ENCODE data around the gene SPN. TPM values are rescaled to one million over a fixed set of nuclear protein-coding genes. Genes with fewer than 3 reads are reported as not detected.

Gene SPN
- total RNA-seq, 1 experiment from 2014 or later: not detected

DNA sequence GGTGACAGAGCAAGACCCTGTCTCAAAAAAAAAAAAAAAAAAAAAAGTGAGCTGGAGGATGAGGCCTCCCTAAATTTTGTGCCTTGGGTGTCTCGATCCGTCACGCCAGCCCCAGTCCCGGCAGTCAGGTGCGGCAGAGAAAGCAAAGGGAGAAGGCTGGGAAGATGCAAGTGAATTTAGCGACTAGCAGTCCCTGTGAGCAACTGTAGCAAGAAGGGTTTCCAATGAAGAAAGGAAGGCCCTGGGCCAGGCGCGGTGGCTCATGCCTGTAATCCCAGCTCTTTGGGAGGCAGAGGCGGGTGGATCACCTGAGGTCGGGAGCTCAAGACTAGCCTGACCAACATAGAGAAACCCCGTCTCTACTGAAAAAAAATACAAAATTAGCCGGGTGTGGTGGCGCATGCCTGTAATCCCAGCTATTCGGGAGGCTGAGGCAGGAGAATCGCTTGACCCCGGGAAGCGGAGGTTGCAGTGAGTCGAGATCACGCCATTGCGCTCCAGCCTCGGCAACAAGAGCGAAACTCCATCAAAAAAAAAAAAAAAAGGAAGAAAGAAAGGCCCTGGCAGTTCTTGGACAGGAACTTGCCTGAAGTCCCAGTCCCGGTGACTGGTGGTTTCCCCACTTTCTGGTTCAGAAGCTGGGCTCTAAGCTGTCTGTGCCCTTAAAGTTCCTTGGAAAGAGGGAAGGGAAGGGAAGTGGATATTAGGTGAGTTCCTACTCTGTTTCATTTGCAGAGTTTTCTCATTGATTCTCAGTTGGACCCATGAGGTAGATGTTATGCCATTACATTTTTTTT is 14.1 kb downstream of the SPN start:
- ChIA-PET CTCF (interaction anchor here (0.7 kb wide), 1 partner anchor 510 kb away, joined by 18 read pairs; no protein-coding TSS in a partner anchor), POLR2A (ENCODE audit: unreplicated experiment) (no interaction called here)
- H3K4me2 ChIP-seq (ENCODE audit: low read length): no peak overlapping the region
- intact Hi-C loops (cut with micrococcal nuclease): no loop called here
- H4K20me1 ChIP-seq (ENCODE audit: low read length): no peaks in the 10 kb centered on the region
- no peaks in the 10 kb centered on the region for H3K79me2 ChIP-seq (ENCODE audit: low read length)
- H3F3A ChIP-seq (ENCODE audit: low read length, unreplicated experiment): no peaks in the 10 kb centered on the region
- no peak overlapping the region for H3K9ac ChIP-seq (ENCODE audit: low read length)
- H3K27me3 ChIP-seq (ENCODE audit: low read length): no peaks in the 10 kb centered on the region
- DNase-seq (no peak), ATAC-seq (no peak)
- no peak for TF ChIP-seq EZH2phosphoT487 (IDR thresholded peaks at IDR 0.05; ENCODE audit: borderline replicate concordance, low read length)
- TF ChIP-seq, protein P1, sequence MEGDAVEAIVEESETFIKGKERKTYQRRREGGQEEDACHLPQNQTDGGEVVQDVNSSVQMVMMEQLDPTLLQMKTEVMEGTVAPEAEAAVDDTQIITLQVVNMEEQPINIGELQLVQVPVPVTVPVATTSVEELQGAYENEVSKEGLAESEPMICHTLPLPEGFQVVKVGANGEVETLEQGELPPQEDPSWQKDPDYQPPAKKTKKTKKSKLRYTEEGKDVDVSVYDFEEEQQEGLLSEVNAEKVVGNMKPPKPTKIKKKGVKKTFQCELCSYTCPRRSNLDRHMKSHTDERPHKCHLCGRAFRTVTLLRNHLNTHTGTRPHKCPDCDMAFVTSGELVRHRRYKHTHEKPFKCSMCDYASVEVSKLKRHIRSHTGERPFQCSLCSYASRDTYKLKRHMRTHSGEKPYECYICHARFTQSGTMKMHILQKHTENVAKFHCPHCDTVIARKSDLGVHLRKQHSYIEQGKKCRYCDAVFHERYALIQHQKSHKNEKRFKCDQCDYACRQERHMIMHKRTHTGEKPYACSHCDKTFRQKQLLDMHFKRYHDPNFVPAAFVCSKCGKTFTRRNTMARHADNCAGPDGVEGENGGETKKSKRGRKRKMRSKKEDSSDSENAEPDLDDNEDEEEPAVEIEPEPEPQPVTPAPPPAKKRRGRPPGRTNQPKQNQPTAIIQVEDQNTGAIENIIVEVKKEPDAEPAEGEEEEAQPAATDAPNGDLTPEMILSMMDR (conservative IDR thresholded peaks at IDR 0.05; ENCODE audit: low read depth, low read length): no peak
- no peak for TF ChIP-seq EZH2 (IDR thresholded peaks at IDR 0.05; ENCODE audit: low read length, unreplicated experiment)
- no peak overlapping the region for H3K4me3 ChIP-seq (ENCODE audit: low read length)
- no peaks in the 10 kb centered on the region for H3K9me3 ChIP-seq (ENCODE audit: low read length)
- H2AFZ ChIP-seq (ENCODE audit: low read length): no peak overlapping the region
- H3K9me2 ChIP-seq (replicated peaks; ENCODE audit: low read length): no peaks in the 10 kb centered on the region
- H3K4me1 ChIP-seq (ENCODE audit: insufficient read depth, low read length): no peaks in the 10 kb centered on the region; the same call in 1 of the 2 replicates
- no TSS peak for BruUV-seq (replicated peaks)
- no peaks in the 10 kb centered on the region for H3K36me3 ChIP-seq (ENCODE audit: low read depth, low read length)
- no peak overlapping the region for H3K27ac ChIP-seq (ENCODE audit: low read length)

DNA sequence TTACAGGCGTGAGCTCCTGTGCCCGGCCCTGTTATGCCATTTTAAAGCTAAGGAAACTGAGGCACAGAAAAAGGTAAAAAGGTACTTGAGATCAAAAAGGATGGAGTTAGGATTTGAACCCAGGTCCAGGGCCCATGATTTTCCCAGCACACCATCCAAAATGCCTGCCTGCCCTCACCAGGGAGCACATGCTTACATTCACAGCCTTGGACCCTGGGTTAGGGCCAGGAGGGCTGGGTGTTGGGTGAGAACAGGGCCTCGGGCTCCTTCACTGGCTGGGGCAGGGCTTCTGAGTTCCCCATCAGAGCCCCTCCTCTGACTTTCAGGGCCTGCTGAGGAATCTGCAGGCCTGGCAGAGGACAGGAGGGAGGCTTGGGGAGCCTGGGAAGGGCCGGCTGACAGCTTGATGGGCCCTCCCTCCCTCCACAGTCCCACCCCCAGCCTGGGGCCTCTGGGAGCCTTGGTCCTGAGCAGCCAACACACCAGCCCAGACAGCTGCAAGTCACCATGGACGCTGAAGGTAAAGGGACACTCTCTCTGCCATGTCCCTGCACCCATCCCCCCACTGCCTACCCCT is 15.7 kb downstream of the SPN start, which contains the start of gene QPRT:
Gene QPRT, plus strand, starts transcription at position 490 of the 577 bp plus-strand sequence. Its CDS starts 18 bp downstream, at position 508.
- ChIA-PET POLR2A (ENCODE audit: unreplicated experiment) (interaction anchor here (0.6 kb wide), 1 partner anchor 39 kb away, joined by 6 read pairs; no protein-coding TSS in a partner anchor), CTCF (no interaction called here)
- Histone ChIP-seq H3K27ac (ENCODE audit: low read length) (no peak within 1 kb of the TSS), H2AFZ (ENCODE audit: low read length) (no peak within 1 kb of the TSS), H3K36me3 (ENCODE audit: low read depth, low read length) (no peaks in the 10 kb centered on the region), H3K27me3 (ENCODE audit: low read length) (no peaks in the 10 kb centered on the region), H3K9ac (ENCODE audit: low read length) (no peak within 1 kb of the TSS), H3K9me2 (replicated peaks; ENCODE audit: low read length) (no peaks in the 10 kb centered on the region), H4K20me1 (ENCODE audit: low read length) (no peaks in the 10 kb centered on the region), H3F3A (ENCODE audit: low read length, unreplicated experiment) (no peaks in the 10 kb centered on the region), H3K79me2 (ENCODE audit: low read length) (no peaks in the 10 kb centered on the region), H3K4me3 (ENCODE audit: low read length) (no peak within 1 kb of the TSS), H3K4me2 (ENCODE audit: low read length) (no peak within 1 kb of the TSS), H3K9me3 (ENCODE audit: low read length) (no peaks in the 10 kb centered on the region), H3K4me1 (ENCODE audit: insufficient read depth, low read length) (no peaks in the 10 kb centered on the region; the same call in 1 of the 2 replicates)
- TF ChIP-seq EZH2 (IDR thresholded peaks at IDR 0.05; ENCODE audit: low read length, unreplicated experiment) (no peak), EZH2phosphoT487 (IDR thresholded peaks at IDR 0.05; ENCODE audit: borderline replicate concordance, low read length) (no peak)
- TF ChIP-seq, protein P1 (conservative IDR thresholded peaks at IDR 0.05; ENCODE audit: low read depth, low read length): no peak
- DNase-seq: no peak
- intact Hi-C loops (cut with micrococcal nuclease): no loop called here
- no peak for ATAC-seq
- no TSS peak for BruUV-seq (replicated peaks)
